NCI-H510A treated with DMSO at 0.1 percent for 48 hours (cell line): Measurements from ENCODE around the gene ATP2B1.
"Not testable (repeated sequence)": the region's sequence is repeated elsewhere in the genome, so short reads cannot be mapped to it uniquely, and the experiment has no call there.

Experiments
- DNase-seq: peaks from one replicate; lab custom pipeline; 2025; lab: John Stamatoyannopoulos, UW

ATP2B1 gene

GRCh38 chr12:89708565-89709156 lies at the start of gene ATP2B1:
Gene ATP2B1, minus strand, starts transcription at chr12:89708838. Its CDS starts 52,952 bp downstream, at chr12:89655886.
- peak; percentile 79 for DNase-seq

- DNase-seq: not testable (repeated sequence)
These were observed 49.3 kb upstream of the ATP2B1 start for GRCh38 chr12:89757987-89758386.

- DNase-seq: no peak
These were observed 48.2 kb upstream of the ATP2B1 start for GRCh38 chr12:89756585-89757398.

GRCh38 chr12:89756194-89756584 lies 47.6 kb upstream of the ATP2B1 start:
- DNase-seq: no peak

GRCh38 chr12:89753997-89754396 lies 45.4 kb upstream of the ATP2B1 start:
- DNase-seq: no peak

- DNase-seq: no peak
These were observed 43.7 kb upstream of the ATP2B1 start for GRCh38 chr12:89752341-89752740.

GRCh38 chr12:89750389-89751351 lies 42.0 kb upstream of the ATP2B1 start:
- DNase-seq: no peak

GRCh38 chr12:89748791-89749190 lies 40.2 kb upstream of the ATP2B1 start:
- DNase-seq: no peak

- DNase-seq: no peak
These were observed 36.6 kb upstream of the ATP2B1 start for GRCh38 chr12:89745286-89745685.

GRCh38 chr12:89742337-89743022 lies 33.8 kb upstream of the ATP2B1 start:
- DNase-seq: no peak

- DNase-seq: no peak
These were observed 32.3 kb upstream of the ATP2B1 start for GRCh38 chr12:89740943-89741342.

- DNase-seq: no peak
These were observed 28.4 kb upstream of the ATP2B1 start for GRCh38 chr12:89736995-89737394.

GRCh38 chr12:89733579-89734201 lies 25.1 kb upstream of the ATP2B1 start:
- DNase-seq: no peak

GRCh38 chr12:89732522-89732921 lies 23.9 kb upstream of the ATP2B1 start:
- no peak for DNase-seq

GRCh38 chr12:89731614-89732013 lies 23.0 kb upstream of the ATP2B1 start:
- no peak for DNase-seq

GRCh38 chr12:89731089-89731488 lies 22.5 kb upstream of the ATP2B1 start:
- DNase-seq: no peak

- no peak for DNase-seq
These were observed 21.4 kb upstream of the ATP2B1 start for GRCh38 chr12:89729946-89730459.

GRCh38 chr12:89723276-89723675 lies 14.6 kb upstream of the ATP2B1 start:
- DNase-seq: no peak

GRCh38 chr12:89721291-89721987 lies 12.8 kb upstream of the ATP2B1 start:
- DNase-seq: no peak

GRCh38 chr12:89717759-89718523 lies 9.3 kb upstream of the ATP2B1 start:
- no peak for DNase-seq
